LoVo (cell line): ENCODE results near the gene CER1.
"Not testable (repeated sequence)": the region's sequence is repeated elsewhere in the genome, so short reads cannot be mapped to it uniquely, and the experiment has no call there.

Experiments
- DNase-seq: peaks from one replicate; pipeline ENCODE4 v3.0.0-alpha.2; 2016; ENCODE audit warnings: low spot score

CER1 gene

GRCh38 chr9:14715102-14715501 is 7.4 kb downstream of the CER1 start:
- no peak for DNase-seq

- DNase-seq, result no peak
Measured at GRCh38 chr9:14713187-14713767, 9.3 kb downstream of the CER1 start.

GRCh38 chr9:14710804-14711203 is 11.7 kb downstream of the CER1 start:
- no peak for DNase-seq

DNA sequence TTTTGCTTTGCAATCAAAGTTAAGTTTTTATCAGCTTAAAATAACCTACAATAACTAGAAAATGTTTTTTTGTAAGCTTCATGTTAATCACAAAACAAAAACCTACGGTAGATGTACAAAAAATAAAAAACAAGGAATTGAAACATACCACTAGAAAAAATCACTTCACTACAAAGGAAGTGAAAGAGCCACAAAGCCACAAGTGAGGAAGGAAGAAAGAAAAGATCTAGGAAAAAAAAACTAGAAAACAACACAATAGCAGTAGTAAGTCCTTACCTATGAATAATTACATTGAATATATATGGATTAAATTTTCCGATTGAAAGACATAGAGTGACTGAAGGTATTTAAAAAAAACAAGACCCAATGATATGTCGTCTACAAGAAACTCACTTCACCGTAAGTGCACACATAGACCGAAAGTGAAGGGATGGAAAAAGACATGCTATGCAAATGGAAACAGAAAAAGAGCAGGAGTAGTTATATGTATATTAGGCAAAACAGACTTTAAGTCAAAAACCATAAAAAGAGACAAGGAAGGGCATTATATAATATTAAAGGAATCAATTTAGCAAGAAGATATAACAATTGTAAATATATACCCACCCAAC is 15.9 kb downstream of the CER1 start:
- DNase-seq, result no peak

GRCh38 chr9:14705079-14705478 is 17.5 kb downstream of the CER1 start:
- DNase-seq, result no peak

DNA sequence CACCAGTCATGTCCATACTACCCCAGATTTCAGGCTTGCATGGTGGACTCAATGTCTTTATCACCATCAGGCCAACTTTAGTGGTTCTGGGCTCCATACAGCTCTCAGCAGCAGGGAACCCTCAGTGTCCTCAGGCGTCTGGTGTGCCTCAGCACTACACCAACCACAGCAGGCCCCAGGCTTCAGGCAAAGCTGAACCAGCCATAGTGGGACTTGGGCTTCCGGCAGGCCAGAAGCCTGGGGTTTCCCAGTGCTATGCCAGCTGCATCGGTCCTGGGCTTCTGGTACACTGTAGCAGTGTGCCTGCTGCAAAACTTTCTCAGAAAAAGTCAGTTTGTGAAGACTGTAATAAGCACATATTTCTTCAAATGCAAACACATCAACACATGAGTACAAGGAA is 18.3 kb downstream of the CER1 start:
- no peak for DNase-seq

GRCh38 chr9:14702200-14702720 is 20.3 kb downstream of the CER1 start:
- no peak for DNase-seq

DNA sequence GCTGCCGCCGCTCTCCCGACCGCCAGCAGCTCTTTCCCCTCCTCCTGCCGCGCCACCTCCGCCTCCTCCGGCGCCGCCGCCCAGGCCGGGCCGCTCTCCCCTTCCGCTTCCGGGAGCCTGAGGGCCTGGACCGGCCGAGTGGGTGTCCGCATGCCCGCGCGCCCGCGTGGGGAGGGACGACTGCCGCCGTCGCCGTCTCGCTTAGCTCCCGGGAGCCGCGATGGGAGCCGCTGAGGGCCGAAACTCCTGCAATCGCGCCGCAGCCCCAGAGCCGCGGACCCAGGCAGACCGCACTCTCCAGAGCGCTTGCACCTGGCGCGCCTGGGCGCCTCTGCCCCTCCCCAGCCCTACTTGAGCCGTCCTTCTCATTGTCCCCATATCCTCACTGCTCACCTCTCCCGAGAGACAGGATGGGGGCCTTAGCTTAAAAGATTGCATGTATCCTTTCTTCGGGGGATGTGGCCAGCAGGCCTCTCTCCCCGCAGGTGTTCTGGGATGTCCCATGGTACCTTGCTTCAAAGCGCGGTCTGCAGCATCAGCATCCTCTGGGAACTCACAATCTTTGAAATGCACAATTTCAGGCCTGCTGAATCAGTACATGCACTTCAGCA is 29.2 kb downstream of the CER1 start, which contains the start of gene ZDHHC21:
TSS of gene ZDHHC21 (minus strand) at position 182 of the 611 bp plus-strand sequence. CDS start 19,092 bp downstream, outside the sequence.
- peak; percentile 61 for DNase-seq

DNA sequence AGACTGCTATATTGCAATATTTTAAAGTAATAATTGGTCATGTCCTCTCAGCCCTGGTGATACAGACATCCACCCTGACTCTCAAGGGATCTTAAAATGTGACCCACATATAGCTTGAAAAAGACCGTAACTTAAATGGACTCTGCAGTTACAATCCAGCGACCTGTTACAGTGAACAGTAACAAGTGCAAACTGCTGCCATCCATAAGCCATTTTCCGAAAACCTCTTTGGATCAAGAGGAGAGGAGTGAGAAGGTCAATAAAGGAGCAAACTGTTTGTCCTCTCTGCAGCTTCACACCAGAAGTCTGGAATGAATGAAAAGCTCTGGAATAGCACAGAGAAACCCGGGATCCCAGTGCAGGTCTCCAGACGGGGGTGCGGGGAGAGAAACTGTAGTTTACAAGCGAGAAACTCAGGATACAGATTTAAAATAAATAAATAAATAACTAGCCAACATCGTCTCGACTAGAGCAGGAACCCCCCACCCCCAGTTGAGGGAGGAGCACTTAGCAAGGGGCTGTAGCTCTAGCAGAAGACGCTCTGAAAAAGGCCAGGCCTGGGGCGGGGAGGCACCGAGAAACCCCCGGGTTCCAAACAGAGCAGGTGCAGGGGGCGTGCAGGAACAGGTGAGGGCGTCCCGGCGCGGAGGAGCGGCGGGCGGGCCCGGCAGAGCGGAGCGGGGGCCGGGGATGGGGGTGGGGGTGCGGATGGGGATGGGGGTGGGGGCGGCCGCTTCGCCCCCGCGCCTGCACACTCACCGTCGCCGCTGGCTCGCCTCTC is 29.9 kb downstream of the CER1 start:
- DNase-seq, result peak; percentile 4

DNA sequence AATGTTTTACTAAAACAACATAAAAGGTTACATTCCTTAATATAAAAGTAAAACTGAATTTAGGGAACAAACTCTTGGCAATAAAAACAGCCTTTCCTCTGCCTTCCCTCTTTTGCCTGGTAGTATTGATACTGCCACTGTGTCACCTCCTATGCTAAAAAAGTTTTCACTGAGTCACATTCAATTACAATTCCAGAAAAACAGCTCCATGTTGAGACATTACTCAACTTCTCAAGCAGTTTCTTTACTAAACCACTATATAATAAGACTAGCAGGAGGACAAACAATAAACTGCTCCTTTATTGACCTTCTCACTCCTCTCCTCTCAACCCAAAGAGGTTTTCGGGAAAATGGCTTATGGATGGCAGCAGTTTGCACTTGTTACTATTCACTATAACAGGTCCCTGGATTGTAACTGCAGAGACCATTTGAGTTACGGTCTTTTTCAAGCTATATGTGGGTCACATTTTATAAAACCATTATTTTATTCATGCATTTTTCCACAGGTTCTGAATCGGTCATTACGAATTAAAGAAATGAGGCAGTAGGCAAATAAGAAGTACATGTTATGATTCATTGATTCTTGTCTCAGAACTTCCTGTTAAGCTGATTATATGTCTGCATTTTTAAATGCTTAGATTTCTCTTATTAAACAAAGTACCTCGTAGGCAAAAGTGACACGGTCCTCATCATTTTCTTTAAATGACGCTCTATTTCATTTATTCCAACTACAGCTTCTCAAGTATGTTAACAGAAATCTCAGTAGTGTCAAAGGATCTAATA is 31.4 kb downstream of the CER1 start:
- no peak for DNase-seq

DNA sequence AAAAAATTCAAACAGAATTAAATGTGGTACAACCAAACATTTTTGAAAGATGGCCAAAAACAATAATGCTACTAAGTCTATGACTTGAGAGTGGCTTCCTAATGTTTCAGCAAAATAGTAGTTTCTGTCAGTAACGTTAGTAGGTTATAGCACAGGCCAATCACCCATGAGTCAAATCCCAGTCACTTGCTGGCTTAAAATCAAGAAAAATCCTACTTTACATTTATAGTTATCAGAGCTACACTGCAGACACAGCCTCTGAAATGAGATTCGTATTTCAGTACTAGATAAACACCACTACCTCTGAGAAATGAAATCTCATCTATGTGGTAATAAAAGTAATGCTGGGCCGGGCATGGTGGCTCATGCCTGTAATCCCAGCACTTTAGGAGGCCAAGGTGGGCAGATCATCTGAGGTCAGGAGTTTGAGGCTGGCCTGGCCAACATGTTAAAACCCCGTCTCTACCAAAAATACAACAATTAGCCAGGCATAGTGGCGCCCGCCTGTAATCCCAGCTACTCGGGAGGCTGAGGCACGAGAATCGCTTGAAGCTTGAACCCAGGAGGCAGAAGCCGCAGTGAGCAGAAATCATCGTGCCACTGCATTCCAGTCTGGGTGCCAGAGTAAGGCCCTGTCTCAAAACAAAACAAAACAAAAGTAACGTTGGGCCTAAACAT is 35.4 kb downstream of the CER1 start:
- DNase-seq, result no peak

DNA sequence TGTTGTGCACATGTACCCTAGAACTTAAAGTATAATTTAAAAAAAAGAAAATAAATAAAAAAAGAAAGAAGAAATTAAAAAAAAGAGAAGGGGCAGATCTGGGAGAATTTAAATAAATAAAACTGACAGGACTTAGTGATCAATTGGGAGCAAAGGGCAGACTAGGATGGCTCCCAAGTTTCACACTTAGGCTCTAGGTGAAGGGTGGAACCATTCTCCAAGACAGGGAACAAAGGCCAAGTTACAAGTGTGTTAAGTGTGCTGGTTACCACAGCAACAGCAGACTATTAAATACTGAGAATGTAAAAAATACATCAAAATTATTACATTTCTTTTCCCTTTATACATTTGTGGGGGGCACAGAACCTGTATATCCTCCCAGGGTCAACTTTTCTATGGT is 36.4 kb downstream of the CER1 start:
- DNase-seq, result no peak

GRCh38 chr9:14682616-14683015 is 39.9 kb downstream of the CER1 start:
- DNase-seq, result not testable (repeated sequence)

DNA sequence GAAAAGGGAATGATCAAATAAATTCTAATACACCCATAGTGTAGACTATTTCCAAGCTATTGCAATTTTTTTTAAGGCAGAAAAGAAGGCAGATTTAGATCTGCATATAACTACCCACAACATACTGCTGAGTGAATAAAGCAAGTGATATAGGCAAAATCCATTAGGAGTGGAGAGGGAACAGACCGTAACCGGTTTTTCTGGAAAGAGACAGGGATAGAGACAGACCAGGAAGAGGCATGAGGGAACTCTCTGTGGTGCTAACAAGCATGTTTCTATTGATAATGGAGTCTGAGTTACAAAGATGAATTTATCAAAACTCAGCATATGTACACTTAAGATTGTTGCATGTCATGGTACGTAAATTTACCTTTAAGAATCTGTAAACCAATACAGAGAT is 43.8 kb downstream of the CER1 start:
- no peak for DNase-seq

GRCh38 chr9:14677872-14678271 is 44.7 kb downstream of the CER1 start:
- no peak for DNase-seq

DNA sequence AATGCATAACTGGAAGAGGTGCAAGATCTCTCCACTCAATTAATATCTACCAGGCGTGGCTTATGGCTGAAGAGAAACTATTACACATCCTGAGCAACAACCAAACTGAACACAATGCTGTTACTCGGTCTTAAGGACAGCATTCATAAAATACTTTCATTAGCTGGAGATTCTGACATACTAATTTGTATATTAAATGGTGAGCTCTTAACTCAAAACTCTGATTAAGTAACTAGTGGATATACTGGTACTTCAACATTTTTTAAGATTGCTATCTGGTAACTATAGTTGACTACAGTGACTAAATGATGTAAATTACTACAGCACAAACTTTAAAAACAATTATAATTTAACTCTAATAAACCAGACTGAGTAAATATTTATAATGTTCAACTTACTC is 45.1 kb downstream of the CER1 start:
- no peak for DNase-seq

DNA sequence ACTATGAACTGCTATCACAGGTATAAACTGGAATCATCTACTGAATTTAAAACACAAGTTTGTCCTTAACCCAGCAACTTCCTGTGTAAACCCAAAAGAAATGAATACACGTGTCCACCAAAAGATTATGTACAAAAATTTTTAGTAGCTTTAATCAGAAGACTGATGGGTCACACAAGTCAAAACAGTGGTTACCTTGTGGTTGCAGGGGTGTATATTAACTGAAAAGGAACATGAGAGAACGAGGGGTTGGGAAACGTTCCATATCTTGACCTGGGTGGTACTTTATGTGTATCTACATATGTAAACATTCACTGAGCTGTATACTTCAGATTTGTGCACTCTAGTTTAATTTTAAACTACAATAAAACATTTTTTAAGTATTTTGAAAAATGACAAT is 47.9 kb downstream of the CER1 start:
- DNase-seq, result no peak

DNA sequence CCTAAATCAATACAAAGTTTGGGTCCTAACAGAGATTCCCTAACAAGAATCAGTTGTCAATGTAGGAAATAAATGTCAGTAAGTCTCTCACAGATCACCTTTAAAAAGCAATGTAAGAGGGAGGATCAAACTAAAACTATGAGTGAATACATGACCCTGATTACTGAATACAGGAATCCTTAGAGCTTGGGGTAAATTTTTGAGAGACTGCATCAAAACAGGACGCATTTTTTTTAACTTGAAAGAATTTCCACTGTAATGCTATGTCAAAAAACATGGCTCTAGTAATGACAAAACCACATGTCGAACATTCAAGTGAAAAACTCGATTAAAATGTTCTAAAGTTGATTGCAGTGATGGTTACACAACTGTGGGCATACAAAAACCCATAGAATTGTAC is 51.2 kb downstream of the CER1 start:
- no peak for DNase-seq

GRCh38 chr9:14670718-14671117 is 51.8 kb downstream of the CER1 start:
- DNase-seq, result no peak
